Measurements from ENCODE around the gene MCM6.

DNA sequence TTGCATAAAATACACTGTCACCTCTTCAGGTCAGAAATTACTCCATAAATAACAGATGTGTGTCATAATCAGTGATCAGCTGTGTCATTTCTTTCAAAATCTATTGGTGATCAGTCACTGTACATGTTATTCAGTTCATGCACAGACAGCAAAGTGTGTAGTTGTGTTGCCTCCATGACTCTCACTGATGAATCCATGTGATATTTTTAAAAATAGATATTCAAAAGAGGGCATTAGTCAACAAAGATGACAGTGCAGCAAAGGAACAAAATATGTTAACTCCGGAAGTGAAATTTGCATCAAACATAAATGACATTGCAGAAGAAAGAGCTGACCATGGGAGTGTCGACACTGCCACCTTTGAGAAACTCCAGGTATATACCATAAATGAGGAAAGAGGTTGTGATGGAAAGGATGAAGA is 17.1 kb upstream of the MCM6 start:
- TF ChIP-seq, protein P1, sequence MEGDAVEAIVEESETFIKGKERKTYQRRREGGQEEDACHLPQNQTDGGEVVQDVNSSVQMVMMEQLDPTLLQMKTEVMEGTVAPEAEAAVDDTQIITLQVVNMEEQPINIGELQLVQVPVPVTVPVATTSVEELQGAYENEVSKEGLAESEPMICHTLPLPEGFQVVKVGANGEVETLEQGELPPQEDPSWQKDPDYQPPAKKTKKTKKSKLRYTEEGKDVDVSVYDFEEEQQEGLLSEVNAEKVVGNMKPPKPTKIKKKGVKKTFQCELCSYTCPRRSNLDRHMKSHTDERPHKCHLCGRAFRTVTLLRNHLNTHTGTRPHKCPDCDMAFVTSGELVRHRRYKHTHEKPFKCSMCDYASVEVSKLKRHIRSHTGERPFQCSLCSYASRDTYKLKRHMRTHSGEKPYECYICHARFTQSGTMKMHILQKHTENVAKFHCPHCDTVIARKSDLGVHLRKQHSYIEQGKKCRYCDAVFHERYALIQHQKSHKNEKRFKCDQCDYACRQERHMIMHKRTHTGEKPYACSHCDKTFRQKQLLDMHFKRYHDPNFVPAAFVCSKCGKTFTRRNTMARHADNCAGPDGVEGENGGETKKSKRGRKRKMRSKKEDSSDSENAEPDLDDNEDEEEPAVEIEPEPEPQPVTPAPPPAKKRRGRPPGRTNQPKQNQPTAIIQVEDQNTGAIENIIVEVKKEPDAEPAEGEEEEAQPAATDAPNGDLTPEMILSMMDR (IDR thresholded peaks at IDR 0.05; ENCODE audit: insufficient read depth, low read depth, low read length) = no peak
- no peak for TF ChIP-seq EZH2 (IDR thresholded peaks at IDR 0.05; ENCODE audit: insufficient read depth, low read length)

All from astrocyte (in vitro differentiated cells and primary cell).